GM18870 (cell line): Measurements from ENCODE around the gene SRPK2.
"Not testable (repeated sequence)": the region's sequence is repeated elsewhere in the genome, so short reads cannot be mapped to it uniquely, and the experiment has no call there.

ENCODE experiments used
- ATAC-seq: cut with Tn5 transposase; IDR thresholded peaks from one replicate; pipeline ENCODE4 v1.9.1; 2021; ENCODE audit warnings: moderate library complexity; ENCODE audit not compliant: unreplicated experiment

SRPK2 gene

GRCh38 chr7:105268511-105269392 is 120.0 kb downstream of the SRPK2 start:
- peak; percentile 69 for ATAC-seq

- ATAC-seq: no peak
Measured at GRCh38 chr7:105268056-105268455, 120.7 kb downstream of the SRPK2 start.

- ATAC-seq: no peak
Measured at GRCh38 chr7:105267244-105267643, 121.5 kb downstream of the SRPK2 start.

- no peak for ATAC-seq
Measured at GRCh38 chr7:105264707-105265106, 124.0 kb downstream of the SRPK2 start.

GRCh38 chr7:105261689-105262088 is 127.0 kb downstream of the SRPK2 start:
- ATAC-seq: no peak

GRCh38 chr7:105260201-105260871 is 128.4 kb downstream of the SRPK2 start:
- not testable (repeated sequence) for ATAC-seq

- ATAC-seq: not testable (repeated sequence)
Measured at GRCh38 chr7:105258919-105259318, 129.8 kb downstream of the SRPK2 start.

- ATAC-seq: no peak
Measured at GRCh38 chr7:105257338-105257737, 131.4 kb downstream of the SRPK2 start.

GRCh38 chr7:105256761-105257231 is 131.9 kb downstream of the SRPK2 start:
- no peak for ATAC-seq

GRCh38 chr7:105250706-105251105 is 138.0 kb downstream of the SRPK2 start:
- no peak for ATAC-seq

GRCh38 chr7:105250239-105250638 is 138.5 kb downstream of the SRPK2 start:
- no peak for ATAC-seq

- no peak for ATAC-seq
Measured at GRCh38 chr7:105249216-105249615, 139.5 kb downstream of the SRPK2 start.

- no peak for ATAC-seq
Measured at GRCh38 chr7:105246679-105247078, 142.0 kb downstream of the SRPK2 start.

GRCh38 chr7:105246256-105246655 is 142.5 kb downstream of the SRPK2 start:
- ATAC-seq: no peak

GRCh38 chr7:105245398-105246114 is 143.2 kb downstream of the SRPK2 start:
- ATAC-seq: no peak

- ATAC-seq: no peak
Measured at GRCh38 chr7:105244594-105244993, 144.1 kb downstream of the SRPK2 start.

GRCh38 chr7:105241198-105241597 is 147.5 kb downstream of the SRPK2 start:
- no peak for ATAC-seq

GRCh38 chr7:105238198-105238765 is 150.4 kb downstream of the SRPK2 start:
- ATAC-seq: no peak

GRCh38 chr7:105234886-105235285 is 153.8 kb downstream of the SRPK2 start:
- ATAC-seq: no peak

- ATAC-seq: not testable (repeated sequence)
Measured at GRCh38 chr7:105232829-105233291, 155.9 kb downstream of the SRPK2 start.

GRCh38 chr7:105230486-105230885 is 158.2 kb downstream of the SRPK2 start:
- no peak for ATAC-seq
